DMS 273 (cell line): ENCODE measurements around the gene GPR17.

Experiments used
- DNase-seq: peaks from one replicate; lab custom pipeline; 2025; ENCODE audit not compliant: unreplicated experiment; lab: John Stamatoyannopoulos, UW

Gene GPR17, protein sequence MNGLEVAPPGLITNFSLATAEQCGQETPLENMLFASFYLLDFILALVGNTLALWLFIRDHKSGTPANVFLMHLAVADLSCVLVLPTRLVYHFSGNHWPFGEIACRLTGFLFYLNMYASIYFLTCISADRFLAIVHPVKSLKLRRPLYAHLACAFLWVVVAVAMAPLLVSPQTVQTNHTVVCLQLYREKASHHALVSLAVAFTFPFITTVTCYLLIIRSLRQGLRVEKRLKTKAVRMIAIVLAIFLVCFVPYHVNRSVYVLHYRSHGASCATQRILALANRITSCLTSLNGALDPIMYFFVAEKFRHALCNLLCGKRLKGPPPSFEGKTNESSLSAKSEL

GRCh38 chr2:127645395-127646291 lies at the start of gene GPR17:
GPR17 (plus strand) TSS chr2:127646153; CDS start chr2:127650736, 4,583 bp downstream.
- no peak for DNase-seq

DNA sequence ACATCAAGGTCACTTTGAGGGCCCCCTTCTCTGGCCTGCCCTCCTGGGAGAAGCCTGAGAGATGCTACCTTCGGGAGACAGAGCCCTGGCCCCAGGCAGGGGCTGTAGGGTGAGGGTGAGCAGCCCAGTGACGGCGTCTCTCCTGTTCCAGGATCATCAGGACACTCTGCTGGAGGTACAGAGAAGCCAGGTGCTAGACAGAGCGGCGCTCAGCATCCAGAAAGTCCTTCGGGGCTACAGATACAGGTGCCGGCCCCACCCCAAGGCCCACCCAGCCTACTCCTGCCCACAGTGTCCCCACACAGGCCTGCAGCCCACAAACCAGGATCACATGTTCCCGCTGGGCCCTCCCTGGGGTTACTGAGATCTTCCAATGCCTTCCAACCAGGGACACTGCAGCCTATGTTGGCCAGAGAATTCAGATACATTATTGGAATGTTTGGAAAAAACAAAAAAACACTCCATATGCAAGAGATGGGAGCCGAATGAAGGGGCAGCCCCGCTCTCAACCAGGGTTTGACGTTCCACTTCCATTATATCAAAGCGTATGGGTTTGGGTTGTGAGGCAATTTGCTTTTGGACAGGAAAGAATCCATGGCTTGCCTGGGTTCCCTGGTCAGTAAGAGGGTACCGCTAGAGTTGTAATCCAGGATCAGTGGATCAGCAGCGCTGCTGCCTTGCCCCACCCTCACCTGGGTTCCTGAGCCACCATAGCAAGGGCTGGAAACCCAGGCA lies 49.5 kb upstream of the GPR17 start:
- no peak for DNase-seq

- no peak for DNase-seq
Observed at GRCh38 chr2:127597046-127597983, 48.6 kb upstream of the GPR17 start.

DNA sequence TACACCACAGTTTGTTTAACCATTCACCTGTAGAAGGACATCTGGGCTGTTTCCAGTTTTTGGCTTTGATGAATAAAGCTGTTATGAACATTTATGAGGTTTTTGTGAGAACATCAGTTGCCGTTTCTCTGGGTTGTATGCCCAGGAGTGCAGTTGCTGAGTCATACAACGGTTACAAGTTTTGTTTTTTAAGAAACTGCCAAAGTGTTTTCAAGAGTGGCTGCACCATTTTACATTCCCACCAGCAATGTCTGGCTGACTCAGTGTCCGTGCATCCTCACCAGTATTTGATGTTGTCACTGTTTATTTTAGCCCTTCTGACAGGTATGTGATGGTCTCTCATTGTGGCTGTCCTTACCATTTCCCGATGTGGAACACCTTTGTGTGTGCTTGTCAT lies 48.0 kb upstream of the GPR17 start:
- no peak for DNase-seq

DNA sequence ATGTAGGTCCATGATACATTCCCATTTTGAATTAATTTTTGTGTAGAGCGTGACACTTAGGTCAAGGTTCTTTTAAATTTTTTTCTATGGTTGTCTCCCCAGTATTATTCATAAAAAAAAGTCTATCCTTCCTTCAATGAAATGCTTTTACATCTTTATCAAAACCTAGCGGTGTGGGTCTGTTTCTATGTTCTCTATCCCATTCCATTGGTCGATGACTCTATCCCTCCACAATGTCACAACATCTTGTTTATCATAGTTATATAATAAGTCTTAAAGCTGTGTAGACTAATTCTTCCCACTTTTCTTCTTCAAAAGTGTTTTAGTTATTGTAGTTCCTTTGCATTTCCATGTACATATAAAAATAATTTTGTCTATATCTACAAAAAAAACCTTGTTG lies 47.2 kb upstream of the GPR17 start:
- no peak for DNase-seq

DNA sequence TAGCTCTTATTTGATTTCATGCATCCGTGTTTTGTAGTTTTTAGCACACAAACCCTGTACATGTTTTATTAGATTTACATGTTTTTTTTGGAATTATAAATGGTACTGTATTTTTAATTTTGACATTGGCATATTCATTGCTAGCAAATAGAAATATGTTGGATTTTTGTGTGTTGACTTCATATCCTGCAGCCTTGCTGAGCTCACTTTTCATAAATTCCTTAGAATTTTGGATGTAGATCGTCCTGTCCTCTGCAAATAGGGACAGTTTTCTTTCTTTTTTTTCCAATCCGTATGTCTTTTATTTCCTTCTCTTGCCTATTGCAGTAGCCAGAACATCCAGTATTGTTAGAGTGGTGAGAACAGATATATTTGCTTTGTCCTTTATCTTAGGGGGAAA lies 46.7 kb upstream of the GPR17 start:
- no peak for DNase-seq

GRCh38 chr2:127604986-127605385 lies 41.0 kb upstream of the GPR17 start:
- no peak for DNase-seq

DNA sequence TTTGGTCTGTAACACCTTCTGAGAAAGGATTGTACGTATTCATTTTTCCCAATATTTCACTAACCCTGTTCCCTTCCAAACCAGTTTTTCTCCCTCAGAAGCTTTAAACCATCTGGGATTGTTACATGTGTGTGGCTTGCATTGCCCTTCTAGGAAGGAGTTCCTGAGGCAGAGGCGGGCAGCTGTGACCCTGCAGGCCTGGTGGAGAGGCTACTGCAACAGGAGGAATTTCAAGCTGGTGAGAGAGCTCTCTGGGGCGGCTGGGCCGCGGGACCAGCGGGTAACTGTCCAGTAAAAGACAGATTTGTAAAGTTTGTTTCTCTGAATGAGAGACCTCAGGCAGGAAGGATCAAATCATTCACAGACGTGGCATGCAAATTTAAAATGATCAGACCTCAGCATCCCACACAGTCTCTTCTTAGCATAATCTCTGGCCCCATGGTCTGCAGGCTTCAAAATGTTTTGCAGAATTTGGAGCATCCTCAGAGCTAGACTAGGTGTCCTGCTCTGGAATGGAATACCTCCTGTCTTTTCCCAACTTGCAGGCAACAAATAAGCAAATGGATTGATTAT lies 40.2 kb upstream of the GPR17 start:
- DNase-seq, result no peak

DNA sequence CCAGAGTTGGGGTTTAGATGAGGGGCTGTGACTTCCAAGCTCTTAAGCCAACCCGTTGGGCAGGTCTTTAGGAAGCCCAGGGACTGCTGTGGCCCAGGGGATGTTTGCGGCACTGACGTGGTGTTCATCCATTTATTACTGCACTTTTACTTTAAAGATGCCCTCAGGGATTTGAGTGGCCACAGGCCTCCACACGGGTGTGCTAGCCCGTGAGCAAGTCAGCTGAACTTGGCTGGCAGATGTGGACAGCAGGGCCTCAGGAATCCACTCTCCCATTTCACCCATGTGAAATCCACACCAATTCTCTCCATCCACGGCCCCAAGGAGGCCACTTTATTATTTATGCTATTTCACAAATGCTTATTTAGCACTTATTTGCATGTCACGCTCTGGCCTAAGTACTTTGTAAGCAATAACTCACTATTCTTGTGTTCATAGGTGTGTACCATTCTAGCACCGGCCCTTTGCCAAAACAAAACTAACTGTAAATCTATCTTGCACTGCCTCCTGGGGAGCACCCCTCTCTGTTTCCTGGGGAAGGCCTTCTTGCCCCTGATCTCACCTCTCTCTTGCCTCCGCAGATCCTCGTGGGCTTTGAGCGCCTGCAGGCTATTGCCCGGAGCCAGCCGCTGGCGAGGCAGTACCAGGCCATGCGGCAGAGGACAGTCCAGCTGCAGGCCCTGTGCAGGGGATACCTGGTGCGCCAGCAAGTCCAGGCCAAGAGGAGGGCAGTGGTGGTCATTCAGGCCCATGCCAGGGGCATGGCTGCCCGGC lies 39.1 kb upstream of the GPR17 start:
- no peak for DNase-seq

GRCh38 chr2:127607399-127607908 lies 38.5 kb upstream of the GPR17 start:
- DNase-seq, result no peak

GRCh38 chr2:127608061-127609030 lies 37.6 kb upstream of the GPR17 start:
- DNase-seq, result no peak

- DNase-seq, result no peak
Observed at GRCh38 chr2:127609031-127609751, 36.8 kb upstream of the GPR17 start.

- no peak for DNase-seq
Observed at GRCh38 chr2:127609818-127610217, 36.1 kb upstream of the GPR17 start.

DNA sequence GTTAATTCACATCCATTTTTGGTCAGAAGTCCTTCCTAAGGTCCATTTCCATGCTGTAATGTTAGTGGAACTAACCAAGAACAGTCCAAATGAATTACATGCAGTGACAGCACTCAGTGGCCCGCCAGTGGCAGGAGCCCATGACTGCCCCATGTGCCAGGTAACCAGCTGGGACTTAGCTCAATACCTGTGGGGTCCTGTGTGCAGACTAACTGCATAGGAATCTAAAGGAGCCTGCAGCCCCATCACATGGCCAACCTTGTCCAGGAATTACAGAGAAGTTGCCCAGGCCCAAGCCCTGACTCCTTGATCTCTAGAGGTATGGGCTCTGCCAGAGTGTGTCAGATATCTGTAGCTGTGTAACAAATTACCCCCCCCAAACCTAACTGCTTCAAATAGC lies 35.4 kb upstream of the GPR17 start:
- no peak for DNase-seq

GRCh38 chr2:127611076-127611925 lies 34.7 kb upstream of the GPR17 start:
- no peak for DNase-seq

GRCh38 chr2:127612111-127612822 lies 33.7 kb upstream of the GPR17 start:
- no peak for DNase-seq
